DMS79 treated with DMSO at 0.1 percent for 48 hours (cell line): ENCODE measurements around the gene ZNF699.
"Not testable (repeated sequence)": the region's sequence is repeated elsewhere in the genome, so short reads cannot be mapped to it uniquely, and the experiment has no call there.

Experiments used
- DNase-seq: peaks from one replicate; lab custom pipeline; 2025; lab: John Stamatoyannopoulos, UW

ZNF699 gene

DNA sequence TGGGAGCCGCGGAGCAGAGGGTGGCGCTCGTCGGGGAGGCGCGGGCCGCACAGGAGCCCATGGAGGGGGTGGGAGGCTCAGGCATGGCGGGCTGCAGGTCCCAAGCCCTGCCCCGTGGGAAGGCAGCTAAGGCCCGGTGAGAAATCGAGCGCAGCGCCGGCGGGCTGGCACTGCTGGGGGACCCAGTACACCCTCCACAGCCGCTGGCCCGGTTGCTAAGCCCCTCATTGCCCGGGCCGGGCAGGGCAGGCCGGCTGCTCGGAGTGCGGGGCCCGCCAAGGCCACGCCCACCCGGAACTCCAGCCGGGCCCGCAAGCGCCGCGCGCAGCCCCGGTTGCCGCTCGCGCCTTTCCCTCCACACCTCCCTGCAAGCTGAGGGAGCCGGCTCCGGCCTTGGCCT lies 26.2 kb downstream of the ZNF699 start:
- not testable (repeated sequence) for DNase-seq

DNA sequence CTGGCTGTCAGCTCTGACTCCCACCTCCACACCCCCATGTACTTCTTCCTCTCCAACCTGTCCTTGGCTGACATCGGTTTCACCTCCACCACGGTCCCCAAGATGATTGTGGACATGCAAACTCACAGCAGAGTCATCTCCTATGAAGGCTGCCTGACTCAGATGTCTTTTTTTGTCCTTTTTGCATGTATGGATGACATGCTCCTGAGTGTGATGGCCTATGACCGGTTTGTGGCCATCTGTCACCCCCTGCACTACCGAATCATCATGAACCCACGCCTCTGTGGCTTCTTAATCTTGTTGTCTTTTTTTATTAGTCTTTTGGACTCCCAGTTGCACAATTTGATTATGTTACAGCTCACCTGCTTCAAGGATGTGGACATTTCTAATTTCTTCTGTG lies 58.4 kb downstream of the ZNF699 start:
- no peak for DNase-seq

DNA sequence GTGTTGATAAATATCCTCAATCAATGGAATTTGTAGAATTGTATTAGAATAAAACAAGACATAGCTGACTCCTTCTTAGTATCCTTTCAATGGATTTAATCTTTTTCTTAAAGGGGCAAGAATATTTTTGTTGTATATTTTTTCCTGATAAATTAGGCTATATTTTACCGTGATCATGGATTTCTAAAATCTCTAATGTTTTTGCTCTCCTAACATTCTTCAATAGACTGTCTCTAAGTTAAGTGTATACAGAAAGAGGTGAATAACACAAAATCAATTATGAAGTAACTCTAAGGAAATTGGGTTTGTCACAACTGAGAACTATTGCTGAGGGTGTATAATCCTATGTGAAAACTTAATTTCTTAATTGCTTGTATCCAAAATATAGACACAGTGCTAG lies 59.0 kb downstream of the ZNF699 start, which contains the start of gene OR7E24:
TSS of gene OR7E24 (plus strand) at position 301 of the 400 bp plus-strand sequence. CDS start 114 bp downstream, outside the sequence.
- DNase-seq, result no peak
